Upper lobe of left lung (tissue), 6 donors: Measurements from ENCODE around the gene ADAMTS2. TPM values are rescaled to one million over a fixed set of nuclear protein-coding genes. Genes with fewer than 3 reads are reported as not detected.
A peak's percentile ranks its signal among the peaks of the same experiment; 100 is the strongest.

ENCODE experiments used
- ATAC-seq, 2 donors: fragments of 200-7000 bp; cut with Tn5 transposase; one replicate each; pipeline ENCODE4 v1.9.1; 2022; ENCODE audit warnings: mild to moderate bottlenecking in 2 of 2, moderate library complexity in 2 of 2; ENCODE audit not compliant: low FRiP score in 2 of 2
- DNase-seq, 2 donors: peaks; one replicate each; pipeline ENCODE4 v3.0.0-alpha.2; 2019 to 2020
- H3K27ac ChIP-seq, 4 donors: fragments of 200-600 bp; sonication (generic); one replicate each; pipeline ENCODE4 v1.5.1; 2016 to 2019
- H3K27me3 ChIP-seq, 4 donors: fragments of 200-600 bp; sonication (generic); one replicate each; pipeline ENCODE4 v1.5.1; 2017 to 2019
- H3K36me3 ChIP-seq, 4 donors: fragments of 200-600 bp; sonication (generic); one replicate each; pipeline ENCODE4 v1.5.1; 2016 to 2019
- H3K4me1 ChIP-seq, 4 donors: fragments of 200-600 bp; sonication (generic); one replicate each; pipeline ENCODE4 v1.5.1; 2018 to 2019
- H3K4me3 ChIP-seq, 4 donors: fragments of 200-600 bp; sonication (generic); one replicate each; pipeline ENCODE4 v1.5.1; 2017 to 2019; ENCODE audit warnings: mild to moderate bottlenecking in 2 of 4, moderate library complexity in 1 of 4
- H3K9me3 ChIP-seq, 4 donors: fragments of 200-600 bp; sonication (generic); one replicate each; pipeline ENCODE4 v1.5.1; 2018 to 2019
- EP300 ChIP-seq, 4 donors: sonication (generic); formaldehyde crosslinking; IDR thresholded peaks; one replicate each; pipeline ENCODE4 v1.5.1; 2017; ENCODE audit warnings: antibody characterized with exemption in 4 of 4, control low read depth in 2 of 4
- POLR2A ChIP-seq, 4 donors: fragments of 450-650 bp; IDR thresholded peaks; one replicate each; pipeline ENCODE4 v1.5.1; 2016 to 2017; ENCODE audit warnings: antibody characterized with exemption in 4 of 4, mild to moderate bottlenecking in 2 of 4
- POLR2AphosphoS5 ChIP-seq, 2 donors: sonication (generic); formaldehyde crosslinking; IDR thresholded peaks; one replicate each; pipeline ENCODE4 v1.5.1; 2017; ENCODE audit warnings: antibody characterized with exemption in 2 of 2
- WGBS, 2 donors: methylation state at CpG; one replicate each; pipeline ENCODE4 v1.1.5; 2017 to 2018; 5-methylcytosine and 5-hydroxymethylcytosine counted together
- total RNA-seq, 6 donors: library from RNA; depleted of rRNA in 4 of 6; stranded (reverse); fragments of >200 nt in 4 of 6; gene quantifications; one replicate each; pipeline versions ENCODE4 v1.1.0 to v1.2.1, GENCODE V29; 2016 to 2021
- TF ChIP-seq, protein P1 (sequence below), 6 experiments: fragments of 450-650 bp in 4 of 6; fragments of 200-600 bp in 2 of 6; sonication (generic) in 2 of 6; IDR thresholded peaks; one replicate each; pipeline ENCODE4 v1.5.1; 2016 to 2019; ENCODE audit warnings: antibody characterized with exemption in 6 of 6
- donor health status: DM: no; HTN: no; CAD: no; lungs with moderate emphysema.
- donor health status: DM: no; HTN: yes; CAD: no; lungs with severe emphysema.

Gene ADAMTS2
- total RNA-seq, 6 donors from 2014 or later = 10.0 to 114 (median 25.7) TPM

GRCh38 chr5:179185256-179185940 lies 159.9 kb downstream of the ADAMTS2 start:
- ATAC-seq = no peak
- peak in 1 of 2 donors; percentile 47 for DNase-seq
- Histone ChIP-seq H3K4me1 (no peaks in the 10 kb centered on the region), H3K27me3 (no peaks in the 10 kb centered on the region), H3K27ac (no peak overlapping the region), H3K9me3 (no peaks in the 10 kb centered on the region), H3K4me3 (no peak overlapping the region), H3K36me3 (no peaks in the 10 kb centered on the region)
- WGBS, 2 donors = 72 to 80% methylated on average over 6 to 15 of the region's 16 CpGs
- no peak for TF ChIP-seq POLR2A (IDR thresholded peaks at IDR 0.05)
- TF ChIP-seq POLR2AphosphoS5 (IDR thresholded peaks at IDR 0.05) = no peak
- TF ChIP-seq, protein P1, sequence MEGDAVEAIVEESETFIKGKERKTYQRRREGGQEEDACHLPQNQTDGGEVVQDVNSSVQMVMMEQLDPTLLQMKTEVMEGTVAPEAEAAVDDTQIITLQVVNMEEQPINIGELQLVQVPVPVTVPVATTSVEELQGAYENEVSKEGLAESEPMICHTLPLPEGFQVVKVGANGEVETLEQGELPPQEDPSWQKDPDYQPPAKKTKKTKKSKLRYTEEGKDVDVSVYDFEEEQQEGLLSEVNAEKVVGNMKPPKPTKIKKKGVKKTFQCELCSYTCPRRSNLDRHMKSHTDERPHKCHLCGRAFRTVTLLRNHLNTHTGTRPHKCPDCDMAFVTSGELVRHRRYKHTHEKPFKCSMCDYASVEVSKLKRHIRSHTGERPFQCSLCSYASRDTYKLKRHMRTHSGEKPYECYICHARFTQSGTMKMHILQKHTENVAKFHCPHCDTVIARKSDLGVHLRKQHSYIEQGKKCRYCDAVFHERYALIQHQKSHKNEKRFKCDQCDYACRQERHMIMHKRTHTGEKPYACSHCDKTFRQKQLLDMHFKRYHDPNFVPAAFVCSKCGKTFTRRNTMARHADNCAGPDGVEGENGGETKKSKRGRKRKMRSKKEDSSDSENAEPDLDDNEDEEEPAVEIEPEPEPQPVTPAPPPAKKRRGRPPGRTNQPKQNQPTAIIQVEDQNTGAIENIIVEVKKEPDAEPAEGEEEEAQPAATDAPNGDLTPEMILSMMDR (IDR thresholded peaks at IDR 0.05) = no peak
- TF ChIP-seq EP300 (IDR thresholded peaks at IDR 0.05) = no peak

GRCh38 chr5:179184521-179185050 lies 160.7 kb downstream of the ADAMTS2 start:
- H3K36me3 ChIP-seq = no peaks in the 10 kb centered on the region
- H3K4me3 ChIP-seq = no peak overlapping the region
- ATAC-seq = no peak
- no peak for DNase-seq
- H3K27ac ChIP-seq = no peak overlapping the region
- no peaks in the 10 kb centered on the region for H3K4me1 ChIP-seq
- H3K9me3 ChIP-seq = no peaks in the 10 kb centered on the region
- WGBS, 2 donors = 82 to 86% methylated on average over 11 of the region's 11 CpGs
- TF ChIP-seq POLR2AphosphoS5 (IDR thresholded peaks at IDR 0.05) (no peak), POLR2A (IDR thresholded peaks at IDR 0.05) (no peak), EP300 (IDR thresholded peaks at IDR 0.05) (no peak)
- H3K27me3 ChIP-seq = no peaks in the 10 kb centered on the region

DNA sequence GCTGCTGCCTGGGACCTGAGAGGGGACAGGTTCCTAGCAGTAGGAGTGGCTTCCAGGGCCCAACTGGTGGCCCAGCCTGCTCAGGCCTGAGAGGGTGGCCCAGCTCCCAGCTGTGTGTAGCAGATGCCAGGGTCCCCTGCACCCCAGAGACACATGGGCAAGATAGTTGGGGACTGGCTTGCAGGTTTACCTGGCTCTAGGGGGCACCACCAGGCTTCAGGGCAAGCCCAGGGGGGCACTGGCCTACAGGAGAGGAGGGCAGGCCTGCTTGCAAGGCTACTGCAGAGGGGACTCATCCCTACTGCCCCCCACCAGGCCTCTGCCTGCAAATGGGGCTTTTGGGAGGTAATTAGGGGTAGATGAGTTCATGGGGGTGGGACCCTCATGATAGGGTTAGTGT lies 161.8 kb downstream of the ADAMTS2 start:
- ATAC-seq (no peak), DNase-seq (no peak)
- Histone ChIP-seq H3K36me3 (no peaks in the 10 kb centered on the region), H3K27me3 (no peaks in the 10 kb centered on the region), H3K27ac (no peak overlapping the region), H3K4me1 (no peaks in the 10 kb centered on the region), H3K9me3 (no peaks in the 10 kb centered on the region), H3K4me3 (no peak overlapping the region)
- TF ChIP-seq POLR2AphosphoS5 (IDR thresholded peaks at IDR 0.05) = no peak
- no peak for TF ChIP-seq POLR2A (IDR thresholded peaks at IDR 0.05)
- no peak for TF ChIP-seq EP300 (IDR thresholded peaks at IDR 0.05)
- TF ChIP-seq, protein P1 (IDR thresholded peaks at IDR 0.05) = no peak

DNA sequence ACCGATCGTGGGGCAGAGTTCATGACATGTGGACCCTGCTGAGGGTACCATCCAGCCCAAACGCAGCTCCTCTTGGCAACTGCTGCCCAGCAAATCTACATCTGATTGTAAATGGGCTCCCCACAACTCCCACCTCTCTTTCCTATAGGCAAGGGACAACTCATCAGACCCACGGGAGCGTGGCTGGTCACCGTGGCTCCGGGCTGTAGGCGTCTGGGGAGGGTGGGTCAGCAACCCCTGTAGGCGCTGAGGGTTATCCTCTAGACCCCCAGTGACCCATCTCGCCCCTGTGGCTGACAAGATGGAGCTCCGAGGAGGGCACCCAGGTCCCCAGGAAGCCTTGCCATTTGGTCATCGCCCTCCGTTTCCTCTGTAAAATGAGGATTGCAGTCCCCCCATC lies 162.7 kb downstream of the ADAMTS2 start:
- no peak for ATAC-seq
- Histone ChIP-seq H3K4me1 (no peaks in the 10 kb centered on the region), H3K27me3 (no peaks in the 10 kb centered on the region), H3K27ac (no peak overlapping the region), H3K4me3 (no peak overlapping the region), H3K9me3 (no peaks in the 10 kb centered on the region), H3K36me3 (no peaks in the 10 kb centered on the region)
- TF ChIP-seq POLR2AphosphoS5 (IDR thresholded peaks at IDR 0.05) (no peak), EP300 (IDR thresholded peaks at IDR 0.05) (no peak), POLR2A (IDR thresholded peaks at IDR 0.05) (no peak)
- TF ChIP-seq, protein P1 (IDR thresholded peaks at IDR 0.05) = no peak
- 91 to 92% methylated on average over 13 of the region's 13 CpGs for WGBS, 2 donors
- DNase-seq = no peak

DNA sequence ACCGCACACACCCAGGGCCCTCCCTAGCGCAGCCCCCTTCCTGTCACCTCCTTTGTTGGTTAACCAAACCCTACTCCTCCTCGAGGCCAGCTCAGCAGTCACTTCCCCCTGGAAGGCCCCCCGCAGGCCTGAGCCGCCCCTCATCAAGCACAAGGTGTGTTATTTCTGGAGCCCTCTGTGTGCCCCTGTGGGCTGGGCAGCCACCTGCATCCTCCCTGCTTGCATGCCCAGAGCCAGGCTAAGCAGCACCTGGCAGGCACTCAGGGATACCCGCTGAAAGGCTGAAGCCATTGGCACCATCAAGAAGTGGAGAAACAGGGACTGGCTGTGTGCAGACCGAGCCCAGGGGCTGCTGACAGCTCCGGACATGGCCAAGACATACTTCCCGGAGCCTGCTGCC lies 163.3 kb downstream of the ADAMTS2 start:
- WGBS, 2 donors = 52 to 63% methylated on average over 1 to 9 of the region's 9 CpGs
- Histone ChIP-seq H3K4me3 (no peak overlapping the region), H3K9me3 (no peaks in the 10 kb centered on the region), H3K27ac (no peak overlapping the region), H3K36me3 (no peaks in the 10 kb centered on the region), H3K4me1 (no peaks in the 10 kb centered on the region), H3K27me3 (no peaks in the 10 kb centered on the region)
- DNase-seq (peak in 1 of 2 donors; percentile 72), ATAC-seq (no peak)
- TF ChIP-seq POLR2A (IDR thresholded peaks at IDR 0.05) (no peak), EP300 (IDR thresholded peaks at IDR 0.05) (no peak), POLR2AphosphoS5 (IDR thresholded peaks at IDR 0.05) (no peak)
- TF ChIP-seq, protein P1 (IDR thresholded peaks at IDR 0.05) = no peak
